ENCODE measurements around the gene CEACAM3. TPM values are rescaled to one million over a fixed set of nuclear protein-coding genes. Genes with fewer than 3 reads are reported as not detected.

The CEACAM3 gene
- total and polyA plus RNA-seq, 2 of the 8 experiments (the other 6 are each of a cell fraction or from before 2014, with no cell fraction given), result not detected

DNA sequence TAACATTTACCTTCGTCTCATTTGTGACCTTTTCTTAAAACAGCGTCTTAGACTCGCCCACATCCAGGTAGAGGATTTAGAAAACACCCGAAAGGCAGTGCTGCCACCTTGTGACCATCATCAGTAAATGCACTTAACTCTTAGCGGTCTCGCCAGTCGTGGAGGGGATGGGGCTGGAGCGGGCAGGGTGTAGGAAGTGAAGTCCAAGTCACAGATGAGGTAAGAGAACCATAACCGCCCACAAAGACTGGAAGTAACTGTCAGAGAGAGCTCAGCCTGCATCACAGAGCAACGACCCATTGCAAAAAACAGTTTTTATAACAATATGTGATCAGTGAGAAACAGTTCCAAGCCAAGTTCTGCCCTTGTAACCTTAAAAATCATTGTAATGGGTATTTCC is 10.7 kb upstream of the CEACAM3 start:
- peak overlapping the region; percentile 42; the same call in 1 of the 2 replicates for H2AFZ ChIP-seq (ENCODE audit: low read length)
- peak; percentile 94 for FAIRE-seq

More for the DNA sequence above, 10.7 kb upstream of the CEACAM3 start:
- Histone ChIP-seq H2BK15ac (ENCODE audit: low read length) (no peak overlapping the region), H3K79me1 (ENCODE audit: low read depth, low read length) (no peaks in the 10 kb centered on the region), H2AK5ac (ENCODE audit: low read depth, low read length) (no peak overlapping the region), H4K5ac (ENCODE audit: insufficient read length, low read depth, low read length) (no peak overlapping the region), H3K4ac (replicated peaks; ENCODE audit: insufficient read length, low read depth, low read length) (no peak overlapping the region), H2BK5ac (ENCODE audit: low read depth, low read length) (no peak overlapping the region), H3K14ac (ENCODE audit: insufficient read length) (no peak overlapping the region), H4K20me1 (replicated peaks in 1 of 2; ENCODE audit: control insufficient read depth in 1 of 2, insufficient read depth in 2 of 2, low read length in 2 of 2) (no peaks in the 10 kb centered on the region), H2BK20ac (ENCODE audit: low read length) (no peak overlapping the region), H3K27ac (ENCODE audit: low read depth, low read length) (no peak overlapping the region), H3K9ac (replicated peaks in 1 of 4; ENCODE audit: extremely low read depth in 1 of 4, low read depth in 3 of 4, low read length in 3 of 4) (no peak overlapping the region), H2BK12ac (ENCODE audit: low read depth, low read length) (no peak overlapping the region), H3K56ac (replicated peaks; ENCODE audit: insufficient read length, low read depth, low read length) (no peak overlapping the region), H4K8ac (ENCODE audit: extremely low read depth, insufficient read depth, low read length) (no peak overlapping the region), H3K9me3 (ENCODE audit: insufficient read depth in 2 of 2, low read depth in 1 of 2, low read length in 1 of 2) (peaks cover 17 to 39% of the 10 kb centered on the region in 2 experiments), H3K27me3 (replicated peaks in 1 of 4; ENCODE audit: control insufficient read depth in 3 of 4, extremely low read depth in 1 of 4, insufficient read depth in 3 of 4, low read length in 3 of 4) (no peaks in the 10 kb centered on the region; a peak in 2 of 7 replicates), H3K4me3 (ENCODE audit: extremely low read depth in 1 of 4, insufficient read depth in 2 of 4, low read depth in 3 of 4, low read length in 4 of 4) (peak overlapping the region in 1 of 4 experiments; percentile 19; a peak in 1 of 8 replicates), H3K79me2 (ENCODE audit: control insufficient read depth in 1 of 2, insufficient read depth in 2 of 2, low read length in 2 of 2) (no peaks in the 10 kb centered on the region), H3K23me2 (ENCODE audit: low read depth, low read length) (no peaks in the 10 kb centered on the region), H3K36me3 (ENCODE audit: control insufficient read depth in 2 of 4, insufficient read depth in 4 of 4, low read length in 3 of 4) (no peaks in the 10 kb centered on the region), H3K23ac (ENCODE audit: insufficient read length) (no peak overlapping the region), H2BK120ac (replicated peaks; ENCODE audit: low read depth, low read length) (no peak overlapping the region), H4K91ac (replicated peaks; ENCODE audit: insufficient read length, low read length) (no peak overlapping the region), H3K18ac (ENCODE audit: extremely low read depth, low read length) (no peak overlapping the region), H3K4me2 (ENCODE audit: insufficient read depth in 1 of 2, low read depth in 2 of 2, low read length in 2 of 2) (peak overlapping the region in 1 of 2 experiments; percentile 12; a peak in 1 of 4 replicates), H3K4me1 (replicated peaks in 1 of 4; ENCODE audit: control insufficient read depth in 3 of 4, insufficient read depth in 4 of 4, low read length in 3 of 4) (no peaks in the 10 kb centered on the region)
- POLR2A ChIA-PET (ENCODE audit: partially characterized antibody), result no interaction called here
- DNase-seq (ENCODE audit: low read depth in 1 of 2, low spot score in 2 of 2), result peak; percentile 41 to 74
- TF ChIP-seq, protein P1, sequence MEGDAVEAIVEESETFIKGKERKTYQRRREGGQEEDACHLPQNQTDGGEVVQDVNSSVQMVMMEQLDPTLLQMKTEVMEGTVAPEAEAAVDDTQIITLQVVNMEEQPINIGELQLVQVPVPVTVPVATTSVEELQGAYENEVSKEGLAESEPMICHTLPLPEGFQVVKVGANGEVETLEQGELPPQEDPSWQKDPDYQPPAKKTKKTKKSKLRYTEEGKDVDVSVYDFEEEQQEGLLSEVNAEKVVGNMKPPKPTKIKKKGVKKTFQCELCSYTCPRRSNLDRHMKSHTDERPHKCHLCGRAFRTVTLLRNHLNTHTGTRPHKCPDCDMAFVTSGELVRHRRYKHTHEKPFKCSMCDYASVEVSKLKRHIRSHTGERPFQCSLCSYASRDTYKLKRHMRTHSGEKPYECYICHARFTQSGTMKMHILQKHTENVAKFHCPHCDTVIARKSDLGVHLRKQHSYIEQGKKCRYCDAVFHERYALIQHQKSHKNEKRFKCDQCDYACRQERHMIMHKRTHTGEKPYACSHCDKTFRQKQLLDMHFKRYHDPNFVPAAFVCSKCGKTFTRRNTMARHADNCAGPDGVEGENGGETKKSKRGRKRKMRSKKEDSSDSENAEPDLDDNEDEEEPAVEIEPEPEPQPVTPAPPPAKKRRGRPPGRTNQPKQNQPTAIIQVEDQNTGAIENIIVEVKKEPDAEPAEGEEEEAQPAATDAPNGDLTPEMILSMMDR (IDR thresholded peaks at IDR 0.05; ENCODE audit: control extremely low read depth in 1 of 3, insufficient read depth in 1 of 3, low read depth in 1 of 3, low read length in 3 of 3), result peak; percentile 67 to 84 (median 75)
- TF ChIP-seq RAD21 (IDR thresholded peaks at IDR 0.05 in 1 of 2, conservative IDR thresholded peaks at IDR 0.05 in 1 of 2; ENCODE audit: low read depth in 2 of 2, low read length in 2 of 2) (peak; percentile 66 to 73), RXRA (IDR thresholded peaks at IDR 0.05; ENCODE audit: insufficient read depth, low read depth, low read length) (no peak)
- WGBS, 2 experiments (ENCODE audit: extremely low coverage in 1 of 2, insufficient coverage in 1 of 2, insufficient read length in 1 of 2, insufficient replicate concordance in 2 of 2, low coverage in 1 of 2, low lambda C conversion rate in 2 of 2, missing lambda C conversion rate in 1 of 2), result 8% methylated on average over 10 of the region's 10 CpGs; no CpG with 5 or more reads in 1 of the 2 experiments
- CTCF ChIA-PET (ENCODE audit: partially characterized antibody), result interaction anchor here (0.6 to 3.1 kb wide), 20 partner anchors 9 to 337 kb away, joined by 3 to 13 read pairs (median 4); partner anchors contain the start of gene CEACAM6

Data from H1 (cell line).